ENCODE results near the gene MAEL.

DNA sequence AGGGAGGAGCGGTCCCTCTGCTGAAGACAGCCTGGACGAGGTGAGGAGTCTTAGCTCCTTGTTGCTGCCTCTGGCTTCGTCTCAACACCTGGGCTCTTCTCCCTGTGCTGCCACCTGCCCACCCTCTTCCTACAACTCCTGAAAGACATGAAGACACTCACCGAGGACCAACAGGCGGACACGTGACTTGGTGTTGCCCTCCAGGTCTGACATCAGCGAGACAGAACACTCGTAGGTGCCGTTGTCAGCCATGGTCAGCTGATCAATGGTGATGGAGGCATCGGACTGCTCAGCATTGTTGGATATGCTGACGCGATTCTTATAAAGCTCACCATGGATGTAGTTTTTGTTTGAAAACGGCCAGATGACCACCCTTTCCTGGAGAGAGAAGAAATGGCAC lies 79.7 kb downstream of the MAEL start:
- TF ChIP-seq, protein P1, sequence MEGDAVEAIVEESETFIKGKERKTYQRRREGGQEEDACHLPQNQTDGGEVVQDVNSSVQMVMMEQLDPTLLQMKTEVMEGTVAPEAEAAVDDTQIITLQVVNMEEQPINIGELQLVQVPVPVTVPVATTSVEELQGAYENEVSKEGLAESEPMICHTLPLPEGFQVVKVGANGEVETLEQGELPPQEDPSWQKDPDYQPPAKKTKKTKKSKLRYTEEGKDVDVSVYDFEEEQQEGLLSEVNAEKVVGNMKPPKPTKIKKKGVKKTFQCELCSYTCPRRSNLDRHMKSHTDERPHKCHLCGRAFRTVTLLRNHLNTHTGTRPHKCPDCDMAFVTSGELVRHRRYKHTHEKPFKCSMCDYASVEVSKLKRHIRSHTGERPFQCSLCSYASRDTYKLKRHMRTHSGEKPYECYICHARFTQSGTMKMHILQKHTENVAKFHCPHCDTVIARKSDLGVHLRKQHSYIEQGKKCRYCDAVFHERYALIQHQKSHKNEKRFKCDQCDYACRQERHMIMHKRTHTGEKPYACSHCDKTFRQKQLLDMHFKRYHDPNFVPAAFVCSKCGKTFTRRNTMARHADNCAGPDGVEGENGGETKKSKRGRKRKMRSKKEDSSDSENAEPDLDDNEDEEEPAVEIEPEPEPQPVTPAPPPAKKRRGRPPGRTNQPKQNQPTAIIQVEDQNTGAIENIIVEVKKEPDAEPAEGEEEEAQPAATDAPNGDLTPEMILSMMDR (IDR thresholded peaks at IDR 0.05; ENCODE audit: insufficient read depth, low read depth, low read length) = no peak
- TF ChIP-seq EZH2 (IDR thresholded peaks at IDR 0.05; ENCODE audit: insufficient read depth, low read length) = no peak

Data from astrocyte (in vitro differentiated cells and primary cell).